Measurements from ENCODE around the gene MEIS2.

DNA sequence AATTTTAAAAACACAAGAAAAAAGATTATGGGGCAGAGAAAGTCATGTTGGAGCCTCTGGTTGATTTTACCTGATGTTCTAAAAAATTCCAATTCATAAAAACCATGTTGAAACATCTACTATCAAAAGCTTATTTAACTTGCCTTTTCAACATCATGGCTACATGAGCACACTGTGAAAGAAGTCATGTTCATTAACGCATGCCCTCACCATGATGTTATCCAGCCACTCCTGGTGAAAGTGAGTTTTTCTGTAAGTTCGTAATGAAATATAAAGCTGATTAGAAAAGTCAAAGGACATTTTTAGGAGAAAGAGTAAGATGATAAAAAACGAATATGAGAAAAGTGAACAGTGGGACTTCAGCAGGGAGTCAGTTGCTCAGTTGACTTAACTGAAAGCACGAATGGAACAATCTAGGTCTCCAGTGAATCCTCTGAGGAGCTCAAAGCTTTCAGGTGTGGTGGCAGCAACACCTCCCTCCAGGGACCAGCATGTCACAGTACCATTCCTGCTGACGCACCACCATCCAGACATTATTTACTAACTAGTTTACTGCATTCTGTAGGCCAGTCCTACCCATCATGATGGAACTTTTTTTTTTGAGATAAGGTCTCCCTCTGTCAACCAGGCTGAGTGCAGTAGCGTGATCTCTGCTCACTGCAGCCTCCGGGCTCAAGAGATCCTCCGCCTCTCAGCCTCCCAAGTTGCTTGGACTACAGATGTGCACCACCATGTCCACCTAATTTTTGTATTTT lies 95.2 kb downstream of the MEIS2 start:
- TF ChIP-seq, protein P1, sequence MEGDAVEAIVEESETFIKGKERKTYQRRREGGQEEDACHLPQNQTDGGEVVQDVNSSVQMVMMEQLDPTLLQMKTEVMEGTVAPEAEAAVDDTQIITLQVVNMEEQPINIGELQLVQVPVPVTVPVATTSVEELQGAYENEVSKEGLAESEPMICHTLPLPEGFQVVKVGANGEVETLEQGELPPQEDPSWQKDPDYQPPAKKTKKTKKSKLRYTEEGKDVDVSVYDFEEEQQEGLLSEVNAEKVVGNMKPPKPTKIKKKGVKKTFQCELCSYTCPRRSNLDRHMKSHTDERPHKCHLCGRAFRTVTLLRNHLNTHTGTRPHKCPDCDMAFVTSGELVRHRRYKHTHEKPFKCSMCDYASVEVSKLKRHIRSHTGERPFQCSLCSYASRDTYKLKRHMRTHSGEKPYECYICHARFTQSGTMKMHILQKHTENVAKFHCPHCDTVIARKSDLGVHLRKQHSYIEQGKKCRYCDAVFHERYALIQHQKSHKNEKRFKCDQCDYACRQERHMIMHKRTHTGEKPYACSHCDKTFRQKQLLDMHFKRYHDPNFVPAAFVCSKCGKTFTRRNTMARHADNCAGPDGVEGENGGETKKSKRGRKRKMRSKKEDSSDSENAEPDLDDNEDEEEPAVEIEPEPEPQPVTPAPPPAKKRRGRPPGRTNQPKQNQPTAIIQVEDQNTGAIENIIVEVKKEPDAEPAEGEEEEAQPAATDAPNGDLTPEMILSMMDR (conservative IDR thresholded peaks at IDR 0.05; ENCODE audit: low read depth in 2 of 2) = no peak
- TF ChIP-seq JUNB (IDR thresholded peaks at IDR 0.05; ENCODE audit: unreplicated experiment) (no peak), POLR2AphosphoS5 (IDR thresholded peaks at IDR 0.05; ENCODE audit: low read depth) (no peak), EZH2phosphoT487 (IDR thresholded peaks at IDR 0.05; ENCODE audit: unreplicated experiment) (no peak), EZH2 (IDR thresholded peaks at IDR 0.05; ENCODE audit: low read depth, unreplicated experiment) (no peak)
- TF ChIP-seq, protein P2, sequence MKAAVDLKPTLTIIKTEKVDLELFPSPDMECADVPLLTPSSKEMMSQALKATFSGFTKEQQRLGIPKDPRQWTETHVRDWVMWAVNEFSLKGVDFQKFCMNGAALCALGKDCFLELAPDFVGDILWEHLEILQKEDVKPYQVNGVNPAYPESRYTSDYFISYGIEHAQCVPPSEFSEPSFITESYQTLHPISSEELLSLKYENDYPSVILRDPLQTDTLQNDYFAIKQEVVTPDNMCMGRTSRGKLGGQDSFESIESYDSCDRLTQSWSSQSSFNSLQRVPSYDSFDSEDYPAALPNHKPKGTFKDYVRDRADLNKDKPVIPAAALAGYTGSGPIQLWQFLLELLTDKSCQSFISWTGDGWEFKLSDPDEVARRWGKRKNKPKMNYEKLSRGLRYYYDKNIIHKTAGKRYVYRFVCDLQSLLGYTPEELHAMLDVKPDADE (IDR thresholded peaks at IDR 0.05) = no peak
- TF ChIP-seq, protein P3, sequence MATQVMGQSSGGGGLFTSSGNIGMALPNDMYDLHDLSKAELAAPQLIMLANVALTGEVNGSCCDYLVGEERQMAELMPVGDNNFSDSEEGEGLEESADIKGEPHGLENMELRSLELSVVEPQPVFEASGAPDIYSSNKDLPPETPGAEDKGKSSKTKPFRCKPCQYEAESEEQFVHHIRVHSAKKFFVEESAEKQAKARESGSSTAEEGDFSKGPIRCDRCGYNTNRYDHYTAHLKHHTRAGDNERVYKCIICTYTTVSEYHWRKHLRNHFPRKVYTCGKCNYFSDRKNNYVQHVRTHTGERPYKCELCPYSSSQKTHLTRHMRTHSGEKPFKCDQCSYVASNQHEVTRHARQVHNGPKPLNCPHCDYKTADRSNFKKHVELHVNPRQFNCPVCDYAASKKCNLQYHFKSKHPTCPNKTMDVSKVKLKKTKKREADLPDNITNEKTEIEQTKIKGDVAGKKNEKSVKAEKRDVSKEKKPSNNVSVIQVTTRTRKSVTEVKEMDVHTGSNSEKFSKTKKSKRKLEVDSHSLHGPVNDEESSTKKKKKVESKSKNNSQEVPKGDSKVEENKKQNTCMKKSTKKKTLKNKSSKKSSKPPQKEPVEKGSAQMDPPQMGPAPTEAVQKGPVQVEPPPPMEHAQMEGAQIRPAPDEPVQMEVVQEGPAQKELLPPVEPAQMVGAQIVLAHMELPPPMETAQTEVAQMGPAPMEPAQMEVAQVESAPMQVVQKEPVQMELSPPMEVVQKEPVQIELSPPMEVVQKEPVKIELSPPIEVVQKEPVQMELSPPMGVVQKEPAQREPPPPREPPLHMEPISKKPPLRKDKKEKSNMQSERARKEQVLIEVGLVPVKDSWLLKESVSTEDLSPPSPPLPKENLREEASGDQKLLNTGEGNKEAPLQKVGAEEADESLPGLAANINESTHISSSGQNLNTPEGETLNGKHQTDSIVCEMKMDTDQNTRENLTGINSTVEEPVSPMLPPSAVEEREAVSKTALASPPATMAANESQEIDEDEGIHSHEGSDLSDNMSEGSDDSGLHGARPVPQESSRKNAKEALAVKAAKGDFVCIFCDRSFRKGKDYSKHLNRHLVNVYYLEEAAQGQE (IDR thresholded peaks at IDR 0.05; ENCODE audit: unreplicated experiment) = no peak
